ENCODE measurements around the gene ZBTB9.
"Not testable (repeated sequence)": the region's sequence is repeated elsewhere in the genome, so short reads cannot be mapped to it uniquely, and the experiment has no call there.

The ZBTB9 gene

GRCh38 chr6:33467091-33467490, 12.7 kb downstream of the ZBTB9 start:
- no peak for DNase-seq (ENCODE audit: low read depth in 2 of 2)

- DNase-seq (ENCODE audit: low read depth in 2 of 2) = no peak
Observed at GRCh38 chr6:33469661-33470060, 15.3 kb downstream of the ZBTB9 start.

- DNase-seq (ENCODE audit: low read depth in 2 of 2) = no peak
Observed at GRCh38 chr6:33477864-33478263, 23.5 kb downstream of the ZBTB9 start.

GRCh38 chr6:33481192-33481591, 26.8 kb downstream of the ZBTB9 start:
- no peak for DNase-seq (ENCODE audit: low read depth in 2 of 2)

GRCh38 chr6:33482620-33483019, 28.2 kb downstream of the ZBTB9 start:
- DNase-seq (ENCODE audit: low read depth in 2 of 2) = not testable (repeated sequence)

DNA sequence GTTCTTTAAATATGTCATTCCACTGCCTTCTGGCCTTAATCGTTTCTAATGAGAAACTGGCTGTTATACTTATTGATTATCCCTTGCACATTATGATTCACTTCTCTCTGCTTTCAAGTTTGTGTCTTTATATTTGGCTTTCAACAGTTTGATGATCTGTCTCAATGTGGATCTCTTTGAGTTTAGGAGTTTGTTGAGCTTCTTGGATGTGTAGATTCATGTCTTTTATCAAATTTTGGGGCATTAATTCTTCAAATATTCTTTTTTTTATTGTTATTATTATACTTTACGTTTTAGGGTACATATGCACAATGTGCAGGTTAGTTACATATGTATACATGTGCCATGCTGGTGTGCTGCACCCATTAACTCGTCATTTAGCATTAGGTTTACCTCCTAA, 29.3 kb downstream of the ZBTB9 start:
- DNase-seq (ENCODE audit: low read depth in 2 of 2) = no peak

GRCh38 chr6:33484673-33485262, 30.4 kb downstream of the ZBTB9 start:
- DNase-seq (ENCODE audit: low read depth in 2 of 2) = not testable (repeated sequence)

DNA sequence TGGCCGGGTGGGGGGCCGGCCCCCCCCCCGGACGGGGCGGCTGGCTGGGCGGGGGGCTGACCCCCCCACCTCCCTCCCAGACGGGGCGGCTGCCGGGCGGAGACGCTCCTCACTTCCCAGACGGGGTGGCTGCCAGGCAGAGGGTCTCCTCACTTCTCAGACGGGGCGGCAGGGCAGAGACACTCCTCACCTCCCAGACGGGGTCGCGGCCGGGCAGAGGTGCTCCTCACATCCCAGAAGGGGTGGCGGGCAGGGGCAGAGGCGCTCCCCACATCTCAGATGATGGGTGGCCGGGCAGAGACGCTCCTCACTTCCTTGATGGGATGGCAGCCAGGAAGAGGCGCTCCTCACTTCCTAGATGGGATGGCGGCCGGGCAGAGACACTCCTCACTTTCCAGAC, 31.3 kb downstream of the ZBTB9 start:
- DNase-seq (ENCODE audit: low read depth in 2 of 2) = not testable (repeated sequence)

DNA sequence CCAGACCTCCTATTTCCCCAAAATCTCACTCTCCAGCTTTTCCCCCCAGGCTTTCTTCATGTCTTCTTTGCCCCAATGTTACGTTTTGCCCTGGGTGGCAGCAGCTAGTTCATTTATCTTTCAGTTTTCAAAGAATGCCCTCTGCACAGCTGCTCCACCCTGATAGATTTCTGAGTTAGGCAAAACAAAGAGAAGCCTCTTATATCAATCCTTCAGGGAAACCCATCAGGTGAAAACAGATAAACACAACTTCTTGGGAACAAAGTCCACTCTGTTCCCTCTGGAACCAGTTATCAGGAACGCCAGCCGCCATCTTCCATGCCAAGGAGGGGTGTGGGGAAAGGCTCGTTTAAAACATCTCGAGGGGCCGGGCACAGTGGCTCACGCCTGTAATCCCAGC, 34.0 kb downstream of the ZBTB9 start:
- no peak for DNase-seq (ENCODE audit: low read depth in 2 of 2)

DNA sequence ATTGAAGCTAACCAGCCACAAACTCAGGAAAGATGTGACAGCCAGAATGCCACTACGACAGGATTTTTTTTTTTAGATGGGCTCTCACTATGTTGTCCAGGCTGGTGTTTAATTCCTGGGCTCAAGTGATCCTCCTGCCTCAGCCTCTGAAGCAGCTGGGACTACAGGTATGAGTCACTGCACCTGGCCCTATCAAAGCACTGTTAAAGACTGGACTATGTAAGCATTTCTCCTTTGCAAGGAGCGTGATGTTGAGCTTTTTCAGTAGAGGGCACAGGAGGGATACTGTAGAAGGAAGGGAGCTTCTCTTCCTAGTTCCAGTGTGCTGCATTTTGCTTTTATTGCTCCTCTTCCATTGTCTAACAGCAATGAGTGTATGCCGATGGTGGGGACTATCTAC, 35.8 kb downstream of the ZBTB9 start:
- DNase-seq (ENCODE audit: low read depth in 2 of 2) = no peak

GRCh38 chr6:33490621-33491020, 36.2 kb downstream of the ZBTB9 start:
- DNase-seq (ENCODE audit: low read depth in 2 of 2) = no peak

DNA sequence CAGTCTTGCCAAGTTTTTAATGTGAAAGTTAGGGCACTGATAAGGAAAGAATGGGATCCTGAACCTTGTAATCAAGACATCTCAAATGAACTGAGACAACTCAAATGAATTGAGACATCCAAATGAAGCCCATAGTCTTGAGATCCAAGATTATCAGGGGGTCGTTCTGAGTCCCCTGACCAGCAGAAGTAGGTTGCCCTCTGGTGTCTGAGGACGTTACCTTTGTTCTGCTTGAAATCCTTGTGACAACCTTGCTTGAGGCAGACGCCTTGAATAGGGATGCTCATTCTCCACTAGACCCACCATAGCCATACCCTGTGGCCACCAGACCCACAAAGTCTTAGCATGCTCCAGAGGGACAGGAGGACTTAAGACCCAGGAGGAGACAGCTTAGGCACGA, 37.7 kb downstream of the ZBTB9 start:
- DNase-seq (ENCODE audit: low read depth in 2 of 2) = no peak

- DNase-seq (ENCODE audit: low read depth in 2 of 2) = no peak
Observed at GRCh38 chr6:33497157-33497556, 42.8 kb downstream of the ZBTB9 start.

- no peak for DNase-seq (ENCODE audit: low read depth in 2 of 2)
Observed at GRCh38 chr6:33502486-33502885, 48.1 kb downstream of the ZBTB9 start.

DNA sequence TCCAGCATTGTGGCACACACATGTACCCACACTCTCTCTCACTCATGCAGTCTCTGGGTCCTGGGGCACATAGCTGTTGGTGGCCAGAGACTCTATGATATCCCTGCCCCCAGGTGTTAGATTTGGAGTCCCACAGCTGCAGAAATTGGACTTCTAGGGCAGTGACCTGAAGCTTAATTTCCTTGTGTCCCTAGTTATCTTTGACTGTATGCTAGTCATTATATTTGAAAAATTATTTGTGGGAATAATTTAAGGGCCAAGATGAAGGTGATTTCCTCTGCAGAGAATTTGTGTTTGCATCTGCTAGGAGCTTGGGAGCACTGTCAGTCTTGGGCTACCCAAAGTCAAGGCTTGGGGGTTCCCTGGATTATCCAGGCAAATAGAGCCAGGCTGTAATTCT, 50.1 kb downstream of the ZBTB9 start:
- no peak for DNase-seq (ENCODE audit: low read depth in 2 of 2)

- no peak for DNase-seq (ENCODE audit: low read depth in 2 of 2)
Observed at GRCh38 chr6:33505548-33506370, 51.4 kb downstream of the ZBTB9 start.
